GM12878 (cell line): Measurements from ENCODE around the gene PITPNM3. TPM values are rescaled to one million over a fixed set of nuclear protein-coding genes. Genes with fewer than 3 reads are reported as not detected.

Source experiments
- ATAC-seq: fragments of 200-7000 bp; cut with Tn5 transposase; 3 replicates; pipeline ENCODE4 v1.9.1; 2020; ENCODE audit warnings: mild to moderate bottlenecking, moderate library complexity
- BruUV-seq: library from RNA; stranded (reverse); fragments of 400-500 nt; replicated peaks from 2 replicates; lab custom pipeline; 2021; lab: Mats Ljungman, UMichigan
- CTCF ChIA-PET: fragments of 300-600 bp; sonication (Branson Sonifier 250); formaldehyde crosslinking; extraction: SDS; loops from one replicate; lab custom pipeline; 2021; ENCODE audit warnings: inconsistent platforms; lab: Yijun Ruan, JAX
- POLR2A ChIA-PET: fragments of 350-600 bp; formaldehyde crosslinking; extraction: SDS; loops from one replicate; lab custom pipeline; 2021; ENCODE audit warnings: inconsistent platforms; lab: Charles Lee
- RAD21 ChIA-PET: fragments of 300-600 bp; sonication (Branson Sonifier 250); formaldehyde crosslinking; loops from one replicate; lab custom pipeline; 2023; ENCODE audit warnings: antibody characterized with exemption; ENCODE audit not compliant: unreplicated experiment; lab: Charles Lee
- SMC1A ChIA-PET: fragments of 300-600 bp; sonication (Branson Sonifier 250); formaldehyde crosslinking; loops from one replicate; lab custom pipeline; 2023; ENCODE audit not compliant: unreplicated experiment, uncharacterized antibody; lab: Charles Lee
- DNase-seq: peaks from one replicate; pipeline ENCODE4 v3.0.0-alpha.2; 2011; ENCODE audit warnings: low read depth, low spot score
- FAIRE-seq: peaks from 3 replicates; lab custom pipeline; 2011; peaks lifted over from hg19 to GRCh38; lab: Jason Lieb, UNC
- H2AFZ ChIP-seq: 2 replicates; pipeline ENCODE4 v1.6.0; 2011; ENCODE audit warnings: low read depth, low read length, control low read depth; ENCODE audit not compliant: control insufficient read depth
- H3K27ac ChIP-seq: 2 replicates; pipeline ENCODE4 v1.5.1; 2011; ENCODE audit warnings: control low read depth; ENCODE audit not compliant: control insufficient read depth, insufficient read depth
- H3K27me3 ChIP-seq, 2 experiments: replicated peaks in 1 of 2; 2 replicates each; pipeline versions ENCODE4 v1.6.0 to v1.6.1; 2011; ENCODE audit warnings: low read length in 1 of 2; ENCODE audit not compliant: control insufficient read depth in 2 of 2, insufficient read depth in 2 of 2
- H3K36me3 ChIP-seq, 2 experiments: 2 replicates each; pipeline ENCODE4 v1.5.1; 2011; ENCODE audit warnings: low read length in 1 of 2; ENCODE audit not compliant: control insufficient read depth in 2 of 2, insufficient read depth in 2 of 2
- H3K4me1 ChIP-seq: 2 replicates; pipeline ENCODE4 v1.6.1; 2011; ENCODE audit warnings: mild to moderate bottlenecking, low read length, moderate library complexity, mixed read lengths; ENCODE audit not compliant: control insufficient read depth, insufficient read depth
- H3K4me2 ChIP-seq: 2 replicates; pipeline ENCODE4 v1.6.0; 2011; ENCODE audit warnings: control low read depth; ENCODE audit not compliant: control insufficient read depth, insufficient read depth
- H3K4me3 ChIP-seq: fragments of 200-600 bp; sonication (generic); 2 replicates; pipeline ENCODE4 v1.5.1; 2016
- H3K79me2 ChIP-seq: 2 replicates; pipeline ENCODE4 v1.6.0; 2011; ENCODE audit warnings: low read length; ENCODE audit not compliant: control insufficient read depth, insufficient read depth
- H3K9ac ChIP-seq: 2 replicates; pipeline ENCODE4 v1.8.0; 2011; ENCODE audit warnings: low read length, control low read depth, mixed read lengths; ENCODE audit not compliant: control insufficient read depth, insufficient read depth
- H3K9me3 ChIP-seq: replicated peaks from 3 replicates; pipeline ENCODE4 v1.5.1; 2011; ENCODE audit warnings: mild to moderate bottlenecking, low read length; ENCODE audit not compliant: control insufficient read depth, insufficient read depth
- H4K20me1 ChIP-seq: 2 replicates; pipeline ENCODE4 v1.6.0; 2011; ENCODE audit not compliant: control insufficient read depth, insufficient read depth
- BCL11A ChIP-seq: IDR thresholded peaks from 2 replicates; pipeline ENCODE4 v1.6.1; 2011; ENCODE audit warnings: low read depth, low read length
- CHD1 ChIP-seq: IDR thresholded peaks from 2 replicates; pipeline ENCODE4 v1.6.1; 2012; ENCODE audit warnings: low read depth, low read length, improper control_type of control experiment
- ELK1 ChIP-seq: IDR thresholded peaks from 2 replicates; pipeline ENCODE4 v1.6.1; 2012; ENCODE audit warnings: low read depth, low read length, improper control_type of control experiment
- FOS ChIP-seq: IDR thresholded peaks from 3 replicates; pipeline ENCODE4 v1.6.1; 2011; ENCODE audit warnings: borderline replicate concordance; ENCODE audit not compliant: insufficient read length; ENCODE audit errors: extremely low read depth
- HCFC1 ChIP-seq: fragments of 150-350 bp; IDR thresholded peaks from 2 replicates; pipeline ENCODE4 v1.6.1; 2014; ENCODE audit warnings: low read length
- HDAC6 ChIP-seq: fragments of 200-600 bp; sonication (generic); IDR thresholded peaks from one replicate; pipeline ENCODE4 v1.8.0; 2017; ENCODE audit warnings: antibody characterized with exemption; ENCODE audit not compliant: unreplicated experiment
- HSF1 ChIP-seq: fragments of 150-350 bp; IDR thresholded peaks from 2 replicates; pipeline ENCODE4 v1.6.1; 2014; ENCODE audit warnings: mild to moderate bottlenecking, low read depth, low read length
- IRF3 ChIP-seq: fragments of 450-650 bp; IDR thresholded peaks from 2 replicates; pipeline ENCODE4 v1.6.1; 2014; ENCODE audit warnings: mild to moderate bottlenecking
- IRF4 ChIP-seq: IDR thresholded peaks from 2 replicates; pipeline ENCODE4 v1.6.1; 2011; ENCODE audit warnings: low read depth, low read length
- KLF5 ChIP-seq: fragments of 450-650 bp; IDR thresholded peaks from 2 replicates; pipeline ENCODE4 v1.6.1; 2014; ENCODE audit warnings: mild to moderate bottlenecking; ENCODE audit not compliant: partially characterized antibody
- MYB ChIP-seq: fragments of 150-350 bp; IDR thresholded peaks from 2 replicates; pipeline ENCODE4 v1.6.1; 2014; ENCODE audit warnings: mild to moderate bottlenecking, low read depth, low read length, borderline replicate concordance
- RAD51 ChIP-seq: fragments of 450-650 bp; IDR thresholded peaks from 2 replicates; pipeline ENCODE4 v1.6.1; 2016; ENCODE audit warnings: moderate library complexity, mild to moderate bottlenecking, inconsistent platforms
- SMAD5 ChIP-seq: IDR thresholded peaks from 2 replicates; pipeline ENCODE4 v1.6.1; 2016; ENCODE audit warnings: antibody characterized with exemption, low read depth
- ZBTB40 ChIP-seq: fragments of 450-650 bp; IDR thresholded peaks from 2 replicates; pipeline ENCODE4 v1.6.1; 2016; ENCODE audit warnings: mild to moderate bottlenecking, moderate library complexity, borderline replicate concordance
- ZNF217 ChIP-seq: fragments of 450-650 bp; IDR thresholded peaks from 2 replicates; pipeline ENCODE4 v1.6.1; 2017; ENCODE audit warnings: antibody characterized with exemption, mild to moderate bottlenecking
- whole genome bisulfite sequencing: methylation state at CpG from one replicate; pipeline ENCODE4 v1.1.6; 2016; ENCODE audit warnings: low lambda C conversion rate; ENCODE audit not compliant: insufficient replicate concordance, insufficient coverage; ENCODE audit errors: missing lambda C conversion rate; 5-methylcytosine and 5-hydroxymethylcytosine counted together
- in situ Hi-C: fragments of 300-500 bp; cut with MboI; formaldehyde crosslinking; loops from 9 replicates; pipeline ENCODE4 v1.14.3; 2018; ENCODE audit warnings: mixed read lengths
- intact Hi-C: fragments of 100-400 bp; cut with micrococcal nuclease; formaldehyde crosslinking; loops from one replicate; pipeline ENCODE4 v1.14.2; 2022; ENCODE audit not compliant: unreplicated experiment
- polyA plus RNA-seq, 11 experiments: library from polyadenylated mRNA; depleted of rRNA in 4 of 11; unstranded in 6 of 11; stranded (reverse) in 5 of 11; fragments of >200 nt; fragmentation: Nextera tagmentation in 4 of 11; fragmentation: Illumina TruSeq in 1 of 11; extraction: Ambion mirVana in 4 of 11; extraction: Trizol in 1 of 11; gene quantifications; 1 replicate in 1 of 11; 2 replicates in 10 of 11; pipeline versions ENCODE4 v1.2.1 to v1.2.3, GENCODE V29; 2011 to 2016; ENCODE audit warnings: inconsistent platforms in 2 of 11, missing spikeins in 2 of 11, low read depth in 1 of 11
- total RNA-seq, 4 experiments: library from RNA; depleted of rRNA in 3 of 4; stranded (reverse); fragments of >200 nt in 3 of 4; fragmentation: Illumina TruSeq in 1 of 4; extraction: Trizol in 1 of 4; gene quantifications; 2 replicates each; pipeline versions ENCODE4 v1.2.1 to v1.2.3, GENCODE V29; 2013 to 2021

PITPNM3 gene
- total and polyA plus RNA-seq, 10 of the 15 experiments (the other 5 are each of a cell fraction or from before 2014, with no cell fraction given): 0.02 to 0.49 (median 0.19) TPM; not detected in 1

- H3K4me1 ChIP-seq: peaks cover 4% of the 10 kb centered on the region; the same call in 1 of the 2 replicates
- no peak overlapping the region for H3K9ac ChIP-seq
- no TSS peak for BruUV-seq
- intact Hi-C loops (no loop called here), in situ Hi-C loops (no loop called here)
- CTCF ChIA-PET: interaction anchor here (1.0 kb wide), 2 partner anchors 28 to 855 kb away, joined by 3 read pairs; no protein-coding TSS in a partner anchor
- no peaks in the 10 kb centered on the region for H4K20me1 ChIP-seq
- SMC1A ChIA-PET: no interaction called here
- POLR2A ChIA-PET: no interaction called here
- H3K27ac ChIP-seq: no peak overlapping the region
- DNase-seq (no peak), FAIRE-seq (no peak), ATAC-seq (no peak)
- RAD21 ChIA-PET: no interaction called here
- no peak overlapping the region for H2AFZ ChIP-seq
- WGBS: 49% methylated on average over 6 of the region's 6 CpGs
- no peak overlapping the region for H3K4me3 ChIP-seq
- no peaks in the 10 kb centered on the region for H3K9me3 ChIP-seq
- H3K27me3 ChIP-seq: no peaks in the 10 kb centered on the region
- H3K4me2 ChIP-seq: no peak overlapping the region
- H3K79me2 ChIP-seq: no peaks in the 10 kb centered on the region
- no peaks in the 10 kb centered on the region for H3K36me3 ChIP-seq
- TF ChIP-seq CHD1 (no peak), HDAC6 (no peak), IRF3 (no peak), MYB (no peak), ELK1 (no peak), FOS (no peak), HSF1 (no peak), SMAD5 (no peak), KLF5 (no peak), ZNF217 (no peak), IRF4 (no peak), RAD51 (no peak), HCFC1 (no peak), BCL11A (no peak), ZBTB40 (no peak)
These were observed 113.6 kb downstream of the PITPNM3 start for GRCh38 chr17:6442775-6443174.
